NCI-H345 treated with DMSO at 0.1 percent for 48 hours (cell line): Measurements from ENCODE around the gene PPFIA4.

Source experiments
- DNase-seq: peaks from one replicate; lab custom pipeline; 2025; ENCODE audit not compliant: unreplicated experiment; lab: John Stamatoyannopoulos, UW

PPFIA4 gene

GRCh38 chr1:203056012-203056411 lies 29.7 kb downstream of the PPFIA4 start:
- DNase-seq: no peak

GRCh38 chr1:203056516-203056915 lies 30.2 kb downstream of the PPFIA4 start:
- no peak for DNase-seq

GRCh38 chr1:203057911-203058675 lies 31.8 kb downstream of the PPFIA4 start:
- DNase-seq: no peak

DNA sequence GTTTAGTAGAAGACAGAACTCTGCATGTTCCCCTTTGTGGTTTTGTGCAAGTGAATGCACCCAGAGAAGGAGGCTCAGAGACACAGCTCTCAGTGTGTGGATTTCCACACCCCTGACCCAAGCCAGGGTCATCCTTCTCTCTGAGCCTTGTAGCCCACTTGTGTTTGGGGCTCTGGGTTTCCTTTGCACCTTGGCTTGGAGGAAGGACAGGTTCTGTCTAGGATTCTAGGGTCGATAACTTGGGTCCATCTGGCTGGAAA lies 32.3 kb downstream of the PPFIA4 start:
- DNase-seq: no peak

DNA sequence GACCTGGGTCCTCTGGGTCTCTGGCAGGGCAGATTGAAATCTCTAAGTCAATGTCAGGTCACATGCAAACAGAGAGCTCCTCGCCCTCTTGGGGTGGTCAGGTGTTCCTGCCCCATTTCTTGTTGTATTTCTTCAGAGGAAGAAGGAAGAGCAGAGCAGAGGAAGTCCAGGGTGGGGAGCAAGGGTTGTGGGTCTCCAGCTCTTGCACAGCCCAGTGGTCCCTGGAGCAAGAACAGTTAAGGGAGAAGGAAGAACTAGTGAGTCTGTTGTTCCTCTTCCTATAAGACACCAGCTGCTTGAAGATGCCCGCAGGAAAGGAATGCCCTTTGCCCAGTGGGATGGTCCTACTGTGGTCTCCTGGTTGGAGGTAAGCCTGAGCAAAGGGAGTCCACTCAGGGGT lies 33.2 kb downstream of the PPFIA4 start:
- DNase-seq: no peak

DNA sequence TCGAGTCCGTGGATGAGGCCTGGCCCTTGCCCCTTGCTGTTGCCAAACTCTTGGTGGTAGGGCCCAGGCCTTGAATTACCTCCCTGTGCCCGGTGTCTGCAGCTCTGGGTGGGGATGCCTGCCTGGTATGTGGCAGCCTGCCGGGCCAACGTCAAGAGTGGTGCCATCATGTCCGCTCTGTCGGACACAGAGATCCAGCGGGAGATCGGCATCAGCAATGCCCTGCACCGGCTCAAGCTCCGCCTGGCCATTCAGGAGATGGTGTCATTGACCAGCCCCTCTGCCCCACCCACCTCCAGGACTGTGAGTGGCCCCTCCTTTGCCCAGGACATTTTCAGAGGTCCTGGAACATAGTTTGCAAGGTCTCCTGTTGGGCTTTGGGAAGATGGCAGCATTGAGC lies 33.8 kb downstream of the PPFIA4 start:
- no peak for DNase-seq

GRCh38 chr1:203063287-203063686 lies 37.0 kb downstream of the PPFIA4 start:
- DNase-seq: no peak

- no peak for DNase-seq
Measured at GRCh38 chr1:203065191-203065590, 38.9 kb downstream of the PPFIA4 start.

- DNase-seq: no peak
Measured at GRCh38 chr1:203065986-203066385, 39.7 kb downstream of the PPFIA4 start.

GRCh38 chr1:203066965-203067364 lies 40.7 kb downstream of the PPFIA4 start:
- DNase-seq: no peak

DNA sequence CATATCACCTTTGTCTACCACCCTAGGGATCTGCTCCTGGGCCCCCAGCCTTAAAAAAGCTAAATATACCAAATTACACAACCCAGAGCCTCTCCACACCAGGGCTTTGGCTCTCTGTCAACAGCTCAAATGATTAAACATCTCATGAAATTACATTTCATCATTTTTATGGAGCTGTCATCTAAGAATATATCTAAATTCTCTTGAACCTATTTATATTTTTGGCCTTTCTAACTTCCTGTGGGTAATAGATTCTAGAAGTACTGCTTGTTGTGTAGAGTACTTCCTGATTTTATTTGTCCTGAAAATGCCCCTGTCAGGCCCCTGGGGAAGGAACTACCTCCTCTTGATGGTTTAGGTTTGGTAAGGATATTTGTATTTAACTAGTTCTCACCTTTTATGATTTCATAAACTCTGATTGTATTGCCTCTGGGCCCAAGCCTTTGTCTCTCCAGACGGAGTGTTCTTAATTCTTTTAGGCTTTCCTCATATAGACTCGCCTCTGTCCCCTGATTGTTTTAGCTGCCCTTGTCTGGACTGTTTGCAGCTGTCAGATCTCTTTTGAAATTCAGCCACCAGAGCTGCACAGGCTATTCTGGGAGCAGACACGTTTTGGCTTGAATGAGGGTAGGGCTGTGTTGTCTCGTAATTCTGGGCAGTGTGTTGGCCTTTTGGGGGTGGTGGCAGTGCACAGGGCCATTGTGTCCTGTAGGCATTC lies 42.9 kb downstream of the PPFIA4 start:
- DNase-seq: no peak

DNA sequence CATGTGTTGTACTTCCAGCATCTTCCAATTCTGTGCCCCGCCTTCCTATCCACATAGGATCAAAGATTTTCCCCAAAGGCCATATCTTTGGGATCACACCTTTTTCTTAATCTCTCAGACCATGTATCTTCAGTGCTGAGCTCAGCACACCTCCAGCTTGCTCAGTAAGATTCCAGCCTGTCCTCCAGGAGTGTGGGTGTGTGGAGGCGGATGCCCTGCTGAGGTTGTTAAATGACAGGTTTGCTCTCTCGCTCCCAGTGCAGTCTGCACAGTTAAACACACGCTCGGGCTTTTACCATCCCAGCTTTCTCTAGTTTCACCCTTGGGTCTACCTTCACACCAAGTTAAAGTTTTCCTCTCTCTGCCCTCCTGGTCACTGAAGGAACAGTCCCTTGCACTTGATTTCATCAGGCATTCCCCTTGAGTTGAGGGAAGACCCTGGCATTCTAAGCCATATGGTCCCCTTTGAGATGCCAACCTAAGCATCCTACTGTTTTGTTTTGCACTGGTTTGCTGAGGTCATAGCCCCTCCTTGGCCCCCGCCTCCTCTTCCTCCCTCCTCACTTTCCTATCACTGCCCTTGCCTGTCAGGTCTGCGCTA lies 45.8 kb downstream of the PPFIA4 start:
- DNase-seq: no peak

GRCh38 chr1:203072911-203073310 lies 46.6 kb downstream of the PPFIA4 start:
- DNase-seq: no peak

DNA sequence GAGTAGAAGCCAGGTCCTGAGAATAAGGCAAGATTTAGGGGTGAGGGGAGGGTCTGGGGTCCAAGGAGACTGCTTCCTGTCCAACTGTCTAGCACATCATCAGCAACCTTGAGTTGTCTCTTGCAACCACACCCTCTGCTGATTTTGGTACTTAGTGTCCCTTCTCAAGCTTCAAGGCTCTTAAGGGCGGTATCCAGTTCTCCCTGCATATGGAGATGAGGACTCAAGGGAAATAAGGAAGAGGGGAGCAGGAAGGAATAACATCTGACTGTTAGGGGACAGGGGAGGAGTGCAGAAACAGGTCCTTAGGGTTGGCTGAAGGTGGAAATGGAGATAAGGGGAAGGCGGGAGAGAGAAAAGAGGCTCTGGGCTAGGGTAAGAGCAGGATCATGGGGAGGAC lies 47.2 kb downstream of the PPFIA4 start:
- DNase-seq: no peak

GRCh38 chr1:203074610-203075009 lies 48.3 kb downstream of the PPFIA4 start:
- no peak for DNase-seq

GRCh38 chr1:203075236-203076030 lies 49.1 kb downstream of the PPFIA4 start:
- no peak for DNase-seq

DNA sequence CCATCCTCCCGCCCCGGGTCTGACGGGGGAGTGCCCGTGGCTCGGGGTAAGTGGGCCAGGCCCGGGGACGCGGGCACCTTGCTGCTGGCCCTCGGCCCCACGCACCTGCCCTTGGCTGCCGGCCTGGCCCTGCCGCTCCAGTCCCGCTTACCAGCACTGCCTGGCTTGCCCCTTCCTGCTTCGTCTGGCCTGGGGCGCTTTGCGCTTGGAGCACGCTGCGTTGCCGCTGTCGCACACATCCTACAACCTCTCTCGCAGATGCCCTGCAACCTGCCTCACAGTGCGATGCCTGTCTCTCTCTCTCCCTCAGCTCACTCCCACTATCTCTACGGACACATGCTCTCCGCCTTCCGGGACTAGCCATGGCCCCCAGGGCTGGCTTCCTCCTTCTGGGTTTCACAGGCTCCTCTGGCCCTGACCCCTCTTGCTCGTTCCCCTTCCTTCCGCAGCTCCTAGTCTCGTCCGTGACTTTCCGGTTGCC lies 49.8 kb downstream of the PPFIA4 start:
- no peak for DNase-seq

GRCh38 chr1:203077367-203077766 lies 51.1 kb downstream of the PPFIA4 start:
- DNase-seq: no peak

- no peak for DNase-seq
Measured at GRCh38 chr1:203077956-203078355, 51.7 kb downstream of the PPFIA4 start.

DNA sequence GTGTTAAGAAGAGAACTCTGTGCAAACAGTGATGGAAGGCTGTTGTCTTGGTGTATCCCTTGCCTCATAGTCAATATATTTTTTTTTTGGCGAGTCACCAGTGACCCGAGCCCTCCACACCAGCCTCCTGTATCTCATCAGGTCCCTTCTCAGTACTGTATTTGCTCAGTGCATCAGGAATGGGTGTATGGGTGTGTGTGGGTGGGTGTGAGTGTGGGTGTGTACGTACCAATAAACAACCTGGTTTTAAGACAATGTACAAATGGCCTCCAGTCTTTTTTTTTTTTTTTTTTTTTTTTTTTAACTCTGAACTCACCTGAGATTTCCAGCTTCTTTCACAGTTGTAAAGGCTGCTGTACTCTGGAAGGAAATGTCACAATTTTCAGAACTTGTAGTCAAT lies 52.2 kb downstream of the PPFIA4 start:
- no peak for DNase-seq

GRCh38 chr1:203080456-203080855 lies 54.2 kb downstream of the PPFIA4 start:
- no peak for DNase-seq
